HepG2 (cell line): ENCODE measurements around the gene UBE2I. TPM values are rescaled to one million over a fixed set of nuclear protein-coding genes. Genes with fewer than 3 reads are reported as not detected.

ENCODE experiments used
- ARNTL ChIP-seq: sonication (generic); formaldehyde crosslinking; IDR thresholded peaks from 2 replicates; pipeline ENCODE4 v1.4.0; 2020; ENCODE audit warnings: mild to moderate bottlenecking, missing genetic modification reagents
- DNMT1 ChIP-seq: sonication (generic); formaldehyde crosslinking; IDR thresholded peaks from 2 replicates; pipeline ENCODE4 v1.5.1; 2020; ENCODE audit warnings: mild to moderate bottlenecking, missing genetic modification reagents
- ELF1 ChIP-seq: sonication (generic); formaldehyde crosslinking; IDR thresholded peaks from 2 replicates; pipeline ENCODE4 v1.4.0; 2020; ENCODE audit warnings: missing genetic modification reagents
- FOXO1 ChIP-seq: sonication (generic); formaldehyde crosslinking; IDR thresholded peaks from 2 replicates; pipeline ENCODE4 v1.4.0; 2020; ENCODE audit warnings: missing genetic modification reagents
- FOXP1 ChIP-seq, 2 experiments: fragments of 450-650 bp in 1 of 2; IDR thresholded peaks; 2 replicates each; pipeline ENCODE4 v1.6.1; 2017 to 2018; ENCODE audit warnings: antibody characterized with exemption in 1 of 2
- HBP1 ChIP-seq: IDR thresholded peaks from 2 replicates; pipeline ENCODE4 v1.6.1; 2016; ENCODE audit warnings: low read depth, control low read depth
- HIC2 ChIP-seq: sonication (generic); formaldehyde crosslinking; IDR thresholded peaks from 2 replicates; pipeline ENCODE4 v1.9.0; 2022; ENCODE audit warnings: low read depth, missing genetic modification reagents
- LCORL ChIP-seq, 2 experiments: fragments of 450-650 bp in 1 of 2; sonication (generic) in 1 of 2; formaldehyde crosslinking in 1 of 2; IDR thresholded peaks; 2 replicates each; pipeline versions ENCODE4 v1.5.0 to v1.6.1; 2017 to 2020; ENCODE audit warnings: antibody characterized with exemption in 1 of 2, missing genetic modification reagents in 1 of 2
- MAFF ChIP-seq: IDR thresholded peaks from 2 replicates; pipeline ENCODE4 v1.6.1; 2011; ENCODE audit warnings: low read depth, low read length, improper control_type of control experiment
- MEIS1 ChIP-seq: sonication (generic); formaldehyde crosslinking; IDR thresholded peaks from 2 replicates; pipeline ENCODE4 v1.9.0; 2021; ENCODE audit warnings: mild to moderate bottlenecking, missing genetic modification reagents, moderate library complexity, borderline replicate concordance
- MTF2 ChIP-seq: sonication (generic); formaldehyde crosslinking; IDR thresholded peaks from 2 replicates; pipeline ENCODE4 v1.5.0; 2020; ENCODE audit warnings: missing genetic modification reagents, borderline replicate concordance
- MXD4 ChIP-seq: IDR thresholded peaks from 2 replicates; pipeline ENCODE4 v1.6.1; 2016; ENCODE audit warnings: mild to moderate bottlenecking, missing biosample characterization, missing genetic modification reagents
- POLR2G ChIP-seq: fragments of 200-400 bp; formaldehyde crosslinking; IDR thresholded peaks from 2 replicates; pipeline ENCODE4 v1.6.1; 2018; ENCODE audit warnings: mild to moderate bottlenecking, low read depth, low read length, moderate library complexity
- RORA ChIP-seq: sonication (generic); formaldehyde crosslinking; IDR thresholded peaks from 2 replicates; pipeline ENCODE4 v1.5.0; 2020; ENCODE audit warnings: mild to moderate bottlenecking, missing genetic modification reagents, moderate library complexity
- SCMH1 ChIP-seq: sonication (generic); formaldehyde crosslinking; IDR thresholded peaks from 2 replicates; pipeline ENCODE4 v1.9.0; 2021; ENCODE audit warnings: missing genetic modification reagents, mild to moderate bottlenecking, borderline replicate concordance
- SNRNP70 ChIP-seq: fragments of 200-400 bp; formaldehyde crosslinking; IDR thresholded peaks from 2 replicates; pipeline ENCODE4 v1.6.1; 2017; ENCODE audit warnings: mild to moderate bottlenecking, low read depth, low read length, moderate library complexity
- TBL1XR1 ChIP-seq: fragments of 150-350 bp; IDR thresholded peaks from 2 replicates; pipeline ENCODE4 v1.6.1; 2014; ENCODE audit warnings: borderline replicate concordance, low read length; ENCODE audit not compliant: partially characterized antibody
- TOE1 ChIP-seq: sonication (generic); formaldehyde crosslinking; IDR thresholded peaks from 2 replicates; pipeline ENCODE4 v1.4.0; 2020; ENCODE audit warnings: mild to moderate bottlenecking, missing genetic modification reagents
- ZNF326 ChIP-seq: sonication (generic); formaldehyde crosslinking; IDR thresholded peaks from 2 replicates; pipeline ENCODE4 v1.4.0; 2020; ENCODE audit warnings: missing genetic modification reagents, borderline replicate concordance
- ZNF704 ChIP-seq: sonication (generic); formaldehyde crosslinking; IDR thresholded peaks from 2 replicates; pipeline ENCODE4 v1.8.1; 2023; ENCODE audit warnings: mild to moderate bottlenecking, inconsistent platforms, moderate library complexity, missing genetic modification reagents, borderline replicate concordance
- ZNF724P ChIP-seq: sonication (generic); formaldehyde crosslinking; IDR thresholded peaks from 2 replicates; pipeline ENCODE4 v1.8.0; 2022; ENCODE audit warnings: missing genetic modification reagents, borderline replicate concordance
- ZNF800 ChIP-seq: sonication (generic); formaldehyde crosslinking; IDR thresholded peaks from 2 replicates; pipeline ENCODE4 v1.4.0; 2020; ENCODE audit warnings: missing genetic modification reagents
- ZSCAN22 ChIP-seq: sonication (generic); formaldehyde crosslinking; IDR thresholded peaks from 2 replicates; pipeline ENCODE4 v1.4.0; 2020; ENCODE audit warnings: mild to moderate bottlenecking, missing genetic modification reagents
- polyA plus RNA-seq, 8 experiments: library from polyadenylated mRNA; depleted of rRNA in 3 of 8; stranded (reverse) in 7 of 8; unstranded in 1 of 8; fragments of >200 nt; fragmentation: Illumina TruSeq in 4 of 8; extraction: Trizol in 4 of 8; gene quantifications; 2 replicates each; pipeline versions ENCODE4 v1.2.1 to v1.2.3, GENCODE V29; 2011 to 2016; ENCODE audit warnings: low read depth in 4 of 8, missing spikeins in 1 of 8, mixed read lengths in 1 of 8; ENCODE audit not compliant: insufficient read depth in 1 of 8
- total RNA-seq, 5 experiments: library from RNA; depleted of rRNA; stranded (reverse); fragments of >200 nt; fragmentation: Illumina TruSeq; extraction: Trizol; gene quantifications; 2 replicates each; pipeline ENCODE4 v1.2.3, GENCODE V29; 2016; ENCODE audit warnings: low read depth in 1 of 5

UBE2I gene
- total and polyA plus RNA-seq, 2 of the 13 experiments (the other 11 are each of a cell fraction or from before 2014, with no cell fraction given), result 75.8 to 98.9 TPM

GRCh38 chr16:1331712-1332617 lies 22.5 kb downstream of the UBE2I start (continued):
- TF ChIP-seq HIC2 (CRISPR knock-in tag) (no peak), ZNF704 (CRISPR knock-in tag) (no peak), ARNTL (CRISPR knock-in tag) (0 out of 2 replicates have a peak, but pooled peaks have one; percentile 42), FOXP1 (IDR thresholded peaks at IDR 0.05) (peak; percentile 77), FOXP1 (CRISPR knock-in tag; IDR thresholded peaks at IDR 0.05) (peak; percentile 89), SCMH1 (CRISPR knock-in tag) (no peak), MAFF (no peak), POLR2G (peak; percentile 54; the same call in 1 of the 2 replicates), TBL1XR1 (no peak), MXD4 (no peak), MEIS1 (CRISPR knock-in tag) (no peak), FOXO1 (peak; percentile 97), ELF1 (CRISPR knock-in tag) (peak; percentile 85), ZSCAN22 (CRISPR knock-in tag) (no peak), SNRNP70 (no peak), TOE1 (CRISPR knock-in tag) (no peak), MTF2 (CRISPR knock-in tag) (no peak), LCORL (IDR thresholded peaks at IDR 0.05) (no peak), LCORL (CRISPR knock-in tag; IDR thresholded peaks at IDR 0.05) (peak; percentile 27; the same call in 1 of the 2 replicates), RORA (CRISPR knock-in tag) (no peak), ZNF326 (CRISPR knock-in tag) (no peak), ZNF724P (CRISPR knock-in tag) (no peak), HBP1 (no peak), DNMT1 (no peak), ZNF800 (CRISPR knock-in tag) (peak; percentile 37; the same call in 1 of the 2 replicates)
